HG03139 (cell line): Measurements from ENCODE around the gene UHRF2.

ENCODE experiments used
- ATAC-seq: cut with Tn5 transposase; IDR thresholded peaks from one replicate; pipeline ENCODE4 v1.9.1; 2021; ENCODE audit not compliant: unreplicated experiment

The UHRF2 gene

GRCh38 chr9:6552498-6553121 is 139.6 kb downstream of the UHRF2 start:
- ATAC-seq, result no peak

- ATAC-seq, result no peak
These were observed 140.9 kb downstream of the UHRF2 start for GRCh38 chr9:6553866-6554265.
